Lower leg skin (tissue), 4 donors: Measurements from ENCODE around the gene MILR1. TPM values are rescaled to one million over a fixed set of nuclear protein-coding genes. Genes with fewer than 3 reads are reported as not detected.

Source experiments
- DNase-seq, 2 donors: peaks; one replicate each; pipeline ENCODE4 v3.0.0-alpha.2; 2019; ENCODE audit warnings: low spot score in 2 of 2
- H3K4me3 ChIP-seq: fragments of 200-600 bp; sonication (generic); 2 replicates; pipeline ENCODE4 v1.5.1; 2017; ENCODE audit warnings: mild to moderate bottlenecking, low read depth; ENCODE audit not compliant: poor library complexity, severe bottlenecking
- POLR2A ChIP-seq, 2 donors: fragments of 450-650 bp; IDR thresholded peaks; one replicate each; pipeline ENCODE4 v1.6.1; 2016 to 2017; ENCODE audit warnings: antibody characterized with exemption in 2 of 2, mild to moderate bottlenecking in 1 of 2, moderate library complexity in 1 of 2
- WGBS, 2 donors: methylation state at CpG; one replicate each; pipeline ENCODE4 v1.1.5; 2018; 5-methylcytosine and 5-hydroxymethylcytosine counted together
- intact Hi-C: fragments of 100-400 bp; cut with DNase I; formaldehyde crosslinking; loops from one replicate; pipeline ENCODE4 v1.15.0; 2023; ENCODE audit warnings: low total_unique reads
- total RNA-seq, 4 donors: library from RNA; depleted of rRNA; stranded (reverse); fragments of >200 nt; gene quantifications; one replicate each; pipeline ENCODE4 v1.1.0, GENCODE V29; 2016
- TF ChIP-seq, protein P1 (sequence below), 3 donors: fragments of 450-650 bp; IDR thresholded peaks; one replicate each; pipeline ENCODE4 v1.5.1; 2016; ENCODE audit warnings: antibody characterized with exemption in 3 of 3, mild to moderate bottlenecking in 3 of 3, moderate library complexity in 2 of 3

Gene MILR1, protein sequence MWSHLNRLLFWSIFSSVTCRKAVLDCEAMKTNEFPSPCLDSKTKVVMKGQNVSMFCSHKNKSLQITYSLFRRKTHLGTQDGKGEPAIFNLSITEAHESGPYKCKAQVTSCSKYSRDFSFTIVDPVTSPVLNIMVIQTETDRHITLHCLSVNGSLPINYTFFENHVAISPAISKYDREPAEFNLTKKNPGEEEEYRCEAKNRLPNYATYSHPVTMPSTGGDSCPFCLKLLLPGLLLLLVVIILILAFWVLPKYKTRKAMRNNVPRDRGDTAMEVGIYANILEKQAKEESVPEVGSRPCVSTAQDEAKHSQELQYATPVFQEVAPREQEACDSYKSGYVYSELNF
- 1 to 10 TPM in 1 of 4 donors, not detected in 3; 1.8 TPM for total RNA-seq

DNA sequence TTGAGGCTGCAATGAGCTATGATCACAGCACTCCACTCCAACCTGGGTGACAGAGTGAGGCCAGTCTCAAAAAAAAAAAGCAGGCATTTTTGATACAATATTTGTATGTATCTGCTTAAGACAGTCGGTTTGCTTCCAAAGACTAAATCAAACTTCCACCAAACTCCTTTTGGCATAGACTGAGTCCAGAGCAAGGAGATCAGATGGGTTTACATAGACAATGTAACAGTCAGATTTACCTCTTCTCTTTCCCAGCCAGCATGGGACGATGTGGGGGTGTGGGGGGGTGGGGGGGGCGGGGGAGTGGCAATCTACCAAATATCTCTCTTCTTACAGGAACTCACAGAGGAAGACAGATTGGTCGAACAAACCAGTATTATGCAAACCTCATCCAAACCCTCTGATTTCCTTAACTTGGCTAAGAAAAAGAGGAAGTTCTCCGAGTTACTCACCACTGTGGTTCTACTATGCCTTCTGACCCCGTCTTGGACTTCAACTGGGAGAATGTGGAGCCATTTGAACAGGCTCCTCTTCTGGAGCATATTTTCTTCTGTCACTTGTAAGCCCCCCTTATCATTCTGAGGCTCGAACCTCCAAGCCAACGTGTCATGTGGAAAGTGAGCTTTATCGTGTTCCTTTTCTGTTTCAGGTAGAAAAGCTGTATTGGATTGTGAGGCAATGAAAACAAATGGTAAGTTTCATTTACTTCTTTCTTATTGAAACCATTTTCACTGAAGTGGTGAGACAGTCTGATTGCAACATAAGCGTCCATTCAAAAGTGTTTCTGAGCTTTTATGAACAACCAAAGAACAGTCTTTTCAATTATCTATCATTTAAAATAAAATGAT, at the start of gene MILR1:
MILR1 (plus strand) TSS at position 451 of the 848 bp plus-strand sequence; CDS start at position 505, 54 bp downstream.
- TF ChIP-seq, protein P1, sequence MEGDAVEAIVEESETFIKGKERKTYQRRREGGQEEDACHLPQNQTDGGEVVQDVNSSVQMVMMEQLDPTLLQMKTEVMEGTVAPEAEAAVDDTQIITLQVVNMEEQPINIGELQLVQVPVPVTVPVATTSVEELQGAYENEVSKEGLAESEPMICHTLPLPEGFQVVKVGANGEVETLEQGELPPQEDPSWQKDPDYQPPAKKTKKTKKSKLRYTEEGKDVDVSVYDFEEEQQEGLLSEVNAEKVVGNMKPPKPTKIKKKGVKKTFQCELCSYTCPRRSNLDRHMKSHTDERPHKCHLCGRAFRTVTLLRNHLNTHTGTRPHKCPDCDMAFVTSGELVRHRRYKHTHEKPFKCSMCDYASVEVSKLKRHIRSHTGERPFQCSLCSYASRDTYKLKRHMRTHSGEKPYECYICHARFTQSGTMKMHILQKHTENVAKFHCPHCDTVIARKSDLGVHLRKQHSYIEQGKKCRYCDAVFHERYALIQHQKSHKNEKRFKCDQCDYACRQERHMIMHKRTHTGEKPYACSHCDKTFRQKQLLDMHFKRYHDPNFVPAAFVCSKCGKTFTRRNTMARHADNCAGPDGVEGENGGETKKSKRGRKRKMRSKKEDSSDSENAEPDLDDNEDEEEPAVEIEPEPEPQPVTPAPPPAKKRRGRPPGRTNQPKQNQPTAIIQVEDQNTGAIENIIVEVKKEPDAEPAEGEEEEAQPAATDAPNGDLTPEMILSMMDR (IDR thresholded peaks at IDR 0.05) = no peak
- WGBS, 2 donors = 40 to 42% methylated on average over 10 of the region's 10 CpGs
- peak in 1 of 2 donors; percentile 47 for DNase-seq
- intact Hi-C loops = no loop called here
- H3K4me3 ChIP-seq = no peak within 1 kb of the TSS

DNA sequence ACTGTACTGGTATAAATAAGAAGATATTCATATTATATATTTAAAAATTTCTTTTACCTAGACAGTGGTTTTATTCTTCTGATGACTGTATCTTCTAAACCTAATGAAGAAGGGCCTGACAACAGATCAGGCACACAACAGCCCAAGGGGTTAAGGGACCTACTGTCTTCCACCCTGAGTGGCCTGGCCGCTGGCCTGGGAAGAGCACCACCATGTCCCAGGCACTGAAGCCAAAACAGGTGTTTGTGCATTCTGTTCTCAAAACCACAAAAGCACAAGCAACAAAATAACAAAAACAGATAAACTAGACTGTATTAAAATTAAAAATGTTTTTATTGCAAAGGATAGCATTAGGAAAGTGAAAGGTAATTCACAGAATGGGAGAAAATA, 49.2 kb upstream of the MILR1 start:
- TF ChIP-seq POLR2A (IDR thresholded peaks at IDR 0.05) = no peak
- TF ChIP-seq, protein P1 (IDR thresholded peaks at IDR 0.05) = no peak
- intact Hi-C loops = loop anchor here (1.0 kb wide), 1 partner anchor 28 kb away; no protein-coding TSS in a partner anchor
- WGBS, 2 donors = 89 to 93% methylated on average over 1 of the region's 1 CpG

GRCh38 chr17:64400642-64401041, 48.3 kb upstream of the MILR1 start:
- no peak for DNase-seq
- H3K4me3 ChIP-seq = no peak overlapping the region
- WGBS, 2 donors = 68 to 73% methylated on average over 7 of the region's 7 CpGs
- TF ChIP-seq, protein P1 (IDR thresholded peaks at IDR 0.05) = no peak
- intact Hi-C loops = no loop called here

More for the DNA sequence above, 49.2 kb upstream of the MILR1 start:
- no peak overlapping the region for H3K4me3 ChIP-seq
- no peak for DNase-seq

DNA sequence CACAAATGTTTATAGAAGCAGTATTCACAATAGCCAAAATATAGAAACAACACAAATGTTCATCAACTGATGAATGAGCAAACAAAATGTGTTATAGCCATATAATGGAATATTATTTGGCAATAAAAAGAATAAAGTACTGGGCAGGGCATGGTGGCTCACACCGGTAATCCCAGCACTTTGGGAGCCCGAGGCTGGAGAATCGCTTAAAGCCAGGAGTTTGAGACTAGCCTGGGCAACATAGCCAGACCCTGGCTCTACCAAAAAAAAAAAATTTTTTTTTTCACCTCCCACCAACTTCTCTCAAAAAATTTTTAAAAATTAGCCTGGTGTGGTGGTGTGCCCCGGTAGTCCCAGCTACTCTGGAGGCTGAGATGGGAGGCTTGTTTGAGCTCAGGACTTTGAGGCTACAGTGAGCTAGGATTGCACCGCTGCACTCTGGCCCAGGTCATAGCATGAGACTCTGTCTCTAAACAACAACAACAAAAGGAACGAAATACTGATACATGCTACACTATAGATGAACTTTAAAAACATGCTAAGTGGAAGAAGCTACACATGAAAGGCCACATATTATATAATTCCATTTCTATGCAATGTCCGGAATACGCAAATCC, 47.6 kb upstream of the MILR1 start:
- no peak for DNase-seq
- 83 to 86% methylated on average over 8 of the region's 8 CpGs for WGBS, 2 donors
- TF ChIP-seq, protein P1 (IDR thresholded peaks at IDR 0.05) = no peak
- no peak for TF ChIP-seq POLR2A (IDR thresholded peaks at IDR 0.05)
- intact Hi-C loops = no loop called here
- no peak overlapping the region for H3K4me3 ChIP-seq

GRCh38 chr17:64401941-64402340, 47.0 kb upstream of the MILR1 start:
- WGBS, 2 donors = 89 to 92% methylated on average over 2 of the region's 2 CpGs
- H3K4me3 ChIP-seq = no peak overlapping the region
- intact Hi-C loops = no loop called here
- no peak for DNase-seq
- TF ChIP-seq, protein P1 (IDR thresholded peaks at IDR 0.05) = no peak
- no peak for TF ChIP-seq POLR2A (IDR thresholded peaks at IDR 0.05)
